IMR-90 (cell line): ENCODE measurements around the gene STATH. TPM values are rescaled to one million over a fixed set of nuclear protein-coding genes. Genes with fewer than 3 reads are reported as not detected.

ENCODE experiments used
- ATAC-seq: fragments of 200-7000 bp; cut with Tn5 transposase; 2 replicates; pipeline ENCODE4 v1.9.1; 2020; ENCODE audit warnings: low read depth, mild to moderate bottlenecking, moderate library complexity
- BruUV-seq: library from RNA; stranded (reverse); fragments of 400-500 nt; replicated peaks from 2 replicates; lab custom pipeline; 2021; lab: Mats Ljungman, UMichigan
- CTCF ChIA-PET: fragments of 300-600 bp; formaldehyde crosslinking; extraction: SDS; loops from one replicate; lab custom pipeline; 2021; ENCODE audit warnings: antibody characterized with exemption; lab: Yijun Ruan, JAX
- POLR2A ChIA-PET: fragments of 300-600 bp; sonication (Branson Sonifier 250); formaldehyde crosslinking; loops from one replicate; lab custom pipeline; 2022; ENCODE audit warnings: antibody characterized with exemption; ENCODE audit not compliant: unreplicated experiment; lab: Charles Lee
- DNase-seq: peaks from one replicate; pipeline ENCODE4 v3.0.0; 2013
- H2AFZ ChIP-seq: replicated peaks from 2 replicates; pipeline ENCODE3; 2013; ENCODE audit warnings: low read length, mild to moderate bottlenecking; ENCODE audit not compliant: poor library complexity
- H2AK5ac ChIP-seq: 2 replicates; pipeline ENCODE4 v1.6.1; 2013; ENCODE audit warnings: low read depth, low read length, inconsistent platforms
- H2AK9ac ChIP-seq: replicated peaks from 2 replicates; pipeline ENCODE3; 2013; ENCODE audit warnings: mild to moderate bottlenecking, low read depth, low read length, moderate library complexity; ENCODE audit not compliant: poor library complexity
- H2BK120ac ChIP-seq: 2 replicates; pipeline ENCODE4 v1.6.1; 2013; ENCODE audit warnings: low read depth, low read length, inconsistent platforms
- H2BK15ac ChIP-seq: 3 replicates; pipeline ENCODE4 v1.6.1; 2013; ENCODE audit warnings: low read depth, low read length, inconsistent platforms
- H2BK20ac ChIP-seq: 2 replicates; pipeline ENCODE4 v1.6.1; 2013; ENCODE audit warnings: low read depth, mild to moderate bottlenecking, inconsistent platforms, low read length, moderate library complexity
- H2BK5ac ChIP-seq: 2 replicates; pipeline ENCODE4 v1.6.1; 2013; ENCODE audit warnings: mild to moderate bottlenecking, low read depth, low read length, inconsistent platforms; ENCODE audit not compliant: poor library complexity, severe bottlenecking
- H3K14ac ChIP-seq: replicated peaks from 2 replicates; pipeline ENCODE4 v1.6.1; 2013; ENCODE audit warnings: low read depth, low read length, inconsistent platforms
- H3K18ac ChIP-seq: 2 replicates; pipeline ENCODE4 v1.6.1; 2013; ENCODE audit warnings: low read depth, low read length, control low read depth
- H3K23ac ChIP-seq: 2 replicates; pipeline ENCODE4 v1.6.1; 2013; ENCODE audit warnings: low read depth, low read length, inconsistent platforms
- H3K27ac ChIP-seq: 2 replicates; pipeline ENCODE4 v1.5.1; 2013; ENCODE audit warnings: mild to moderate bottlenecking, control low read depth, low read length; ENCODE audit not compliant: insufficient read depth
- H3K27me3 ChIP-seq: 2 replicates; pipeline ENCODE4 v1.6.1; 2013; ENCODE audit warnings: low read length; ENCODE audit not compliant: control insufficient read depth, insufficient read depth
- H3K36me3 ChIP-seq: 2 replicates; pipeline ENCODE4 v1.6.1; 2013; ENCODE audit warnings: low read length, mixed read lengths; ENCODE audit not compliant: control insufficient read depth, insufficient read depth
- H3K4ac ChIP-seq: 2 replicates; pipeline ENCODE4 v1.6.1; 2013; ENCODE audit warnings: low read depth, low read length, inconsistent platforms
- H3K4me1 ChIP-seq: 2 replicates; pipeline ENCODE4 v1.6.1; 2013; ENCODE audit warnings: low read length, mixed read lengths; ENCODE audit not compliant: control insufficient read depth, insufficient read depth
- H3K4me2 ChIP-seq: 2 replicates; pipeline ENCODE4 v1.6.1; 2013; ENCODE audit warnings: low read depth, mild to moderate bottlenecking, control low read depth, low read length, moderate library complexity
- H3K4me3 ChIP-seq: 2 replicates; pipeline ENCODE4 v1.5.1; 2013; ENCODE audit warnings: low read depth, mild to moderate bottlenecking, control low read depth, low read length, moderate library complexity; ENCODE audit not compliant: insufficient read depth
- H3K56ac ChIP-seq: 2 replicates; pipeline ENCODE4 v1.6.1; 2013; ENCODE audit warnings: low read length, inconsistent platforms; ENCODE audit not compliant: insufficient read depth; ENCODE audit errors: extremely low read depth
- H3K79me1 ChIP-seq, 2 experiments: 2 replicates each; pipeline ENCODE4 v1.6.1; 2013; ENCODE audit warnings: low read length in 2 of 2, inconsistent platforms in 1 of 2, low read depth in 1 of 2
- H3K9ac ChIP-seq: 2 replicates; pipeline ENCODE4 v1.6.1; 2013; ENCODE audit warnings: low read depth, low read length, control low read depth
- H3K9me1 ChIP-seq: 2 replicates; pipeline ENCODE4 v1.6.1; 2013; ENCODE audit warnings: low read length, inconsistent platforms; ENCODE audit not compliant: insufficient read depth
- H3K9me3 ChIP-seq: 2 replicates; pipeline ENCODE4 v1.6.1; 2013; ENCODE audit warnings: low read length; ENCODE audit not compliant: control insufficient read depth, insufficient read depth
- H4K20me1 ChIP-seq: 2 replicates; pipeline ENCODE4 v1.6.1; 2013; ENCODE audit warnings: low read length, inconsistent platforms; ENCODE audit not compliant: insufficient read depth
- H4K5ac ChIP-seq: 2 replicates; pipeline ENCODE4 v1.6.1; 2013; ENCODE audit warnings: mild to moderate bottlenecking, low read depth, low read length, control low read depth
- H4K8ac ChIP-seq, 2 experiments: 2 replicates each; pipeline ENCODE4 v1.6.1; 2013; ENCODE audit warnings: low read depth in 2 of 2, low read length in 2 of 2, control low read depth in 1 of 2, inconsistent platforms in 1 of 2
- H4K91ac ChIP-seq: 2 replicates; pipeline ENCODE4 v1.6.1; 2013; ENCODE audit warnings: low read depth, low read length, inconsistent platforms; ENCODE audit not compliant: insufficient read depth
- MAFK ChIP-seq: IDR thresholded peaks from 2 replicates; pipeline ENCODE4 v1.6.1; 2012; ENCODE audit warnings: low read depth, low read length, improper control_type of control experiment
- MXI1 ChIP-seq: IDR thresholded peaks from 2 replicates; pipeline ENCODE4 v1.6.1; 2012; ENCODE audit warnings: low read depth, mild to moderate bottlenecking, low read length, moderate library complexity, borderline replicate concordance
- POLR2A ChIP-seq: IDR thresholded peaks from 2 replicates; pipeline ENCODE4 v1.6.1; 2012; ENCODE audit warnings: mild to moderate bottlenecking, low read depth, low read length
- WGBS, 2 experiments: methylation state at CpG; one replicate each; pipeline versions ENCODE4 v1.1.5 to v1.1.7; 2013; ENCODE audit warnings: missing lambda C conversion rate in 2 of 2; ENCODE audit not compliant: insufficient read length in 1 of 2; ENCODE audit errors: extremely low coverage in 2 of 2; 5-methylcytosine and 5-hydroxymethylcytosine counted together
- dilution Hi-C: fragments of 300-500 bp; cut with HindIII; formaldehyde crosslinking; loops from one replicate; pipeline ENCODE4 v1.14.3; 2018; ENCODE audit warnings: low sequenced_read_pairs; ENCODE audit not compliant: unreplicated experiment
- in situ Hi-C: fragments of 300-500 bp; cut with MboI; formaldehyde crosslinking; loops from 3 replicates; pipeline ENCODE4 v1.14.3; 2019; ENCODE audit warnings: low sequenced_read_pairs, inconsistent platforms, mixed read lengths
- intact Hi-C: fragments of 100-400 bp; cut with micrococcal nuclease; formaldehyde crosslinking; loops from 2 replicates; pipeline ENCODE4 v1.10.0; 2022
- polyA plus RNA-seq, 3 experiments: library from polyadenylated mRNA; depleted of rRNA; stranded (reverse); fragments of >200 nt; gene quantifications; 2 replicates each; pipeline ENCODE4 v1.2.3, GENCODE V29; 2012; ENCODE audit warnings: low replicate concordance in 1 of 3
- total RNA-seq: library from RNA; depleted of rRNA; stranded (reverse); fragments of >200 nt; gene quantifications from 2 replicates; pipeline ENCODE4 v1.2.3, GENCODE V29; 2012
- TF ChIP-seq, protein P1 (sequence below): fragments of 150-350 bp; IDR thresholded peaks from 2 replicates; pipeline ENCODE4 v1.6.1; 2016; ENCODE audit warnings: low read depth, mild to moderate bottlenecking, low read length, moderate library complexity, borderline replicate concordance

STATH gene
- total and polyA plus RNA-seq, 2 of the 4 experiments (the other 2 are of a cell fraction) = not detected

GRCh38 chr4:69957209-69957608, 38.6 kb upstream of the STATH start:
- no peak overlapping the region for H4K91ac ChIP-seq
- no peak overlapping the region for H4K8ac ChIP-seq
- no peak for TF ChIP-seq POLR2A
- no peak for TF ChIP-seq MXI1
- TF ChIP-seq, protein P1, sequence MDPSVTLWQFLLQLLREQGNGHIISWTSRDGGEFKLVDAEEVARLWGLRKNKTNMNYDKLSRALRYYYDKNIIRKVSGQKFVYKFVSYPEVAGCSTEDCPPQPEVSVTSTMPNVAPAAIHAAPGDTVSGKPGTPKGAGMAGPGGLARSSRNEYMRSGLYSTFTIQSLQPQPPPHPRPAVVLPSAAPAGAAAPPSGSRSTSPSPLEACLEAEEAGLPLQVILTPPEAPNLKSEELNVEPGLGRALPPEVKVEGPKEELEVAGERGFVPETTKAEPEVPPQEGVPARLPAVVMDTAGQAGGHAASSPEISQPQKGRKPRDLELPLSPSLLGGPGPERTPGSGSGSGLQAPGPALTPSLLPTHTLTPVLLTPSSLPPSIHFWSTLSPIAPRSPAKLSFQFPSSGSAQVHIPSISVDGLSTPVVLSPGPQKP = no peak
- TF ChIP-seq MAFK = no peak
- no peak overlapping the region for H3K18ac ChIP-seq
- no peak overlapping the region for H2BK120ac ChIP-seq
- H2AFZ ChIP-seq = no peak overlapping the region
- no peak overlapping the region for H3K4me3 ChIP-seq
- DNase-seq = no peak
- no peak overlapping the region for H4K5ac ChIP-seq
- H2BK20ac ChIP-seq = no peak overlapping the region
- no peaks in the 10 kb centered on the region for H3K4me1 ChIP-seq
- H3K27ac ChIP-seq = no peak overlapping the region
- BruUV-seq = no TSS peak
- H3K79me1 ChIP-seq = no peaks in the 10 kb centered on the region
- in situ Hi-C loops = no loop called here
- no peaks in the 10 kb centered on the region for H4K20me1 ChIP-seq
- H2AK9ac ChIP-seq = no peak overlapping the region
- no peaks in the 10 kb centered on the region for H3K27me3 ChIP-seq
- no peaks in the 10 kb centered on the region for H3K9me3 ChIP-seq
- dilution Hi-C loops = no loop called here
- WGBS, 2 experiments = no CpG with 5 or more reads among the region's 1 CpG
- H2AK5ac ChIP-seq = no peak overlapping the region
- no peak overlapping the region for H3K14ac ChIP-seq
- ChIA-PET POLR2A (no interaction called here), CTCF (no interaction called here)
- H3K4me2 ChIP-seq = no peak overlapping the region
- H3K23ac ChIP-seq = no peak overlapping the region
- no peak overlapping the region for H2BK5ac ChIP-seq
- no peaks in the 10 kb centered on the region for H3K36me3 ChIP-seq
- H3K56ac ChIP-seq = no peak overlapping the region
- H3K9me1 ChIP-seq = no peaks in the 10 kb centered on the region
- H3K4ac ChIP-seq = no peak overlapping the region
- ATAC-seq = peak; percentile 17
- H3K9ac ChIP-seq = no peak overlapping the region
- intact Hi-C loops = no loop called here
- H2BK15ac ChIP-seq = no peak overlapping the region
